GM23338 (cell line): ENCODE results near the gene GPRC5D. TPM values are rescaled to one million over a fixed set of nuclear protein-coding genes. Genes with fewer than 3 reads are reported as not detected.

ENCODE experiments used
- ATAC-seq: fragments of 200-7000 bp; cut with Tn5 transposase; 3 replicates; pipeline ENCODE4 v1.9.1; 2020
- DNase-seq: peaks from one replicate; pipeline ENCODE4 v3.0.0-alpha.2; 2015; ENCODE audit warnings: low spot score
- H2AFZ ChIP-seq: fragments of 200-600 bp; sonication (generic); 2 replicates; pipeline ENCODE4 v1.8.0; 2016; ENCODE audit warnings: antibody characterized with exemption, mild to moderate bottlenecking, moderate library complexity
- H3F3A ChIP-seq: fragments of 200-600 bp; sonication (generic); replicated peaks from 2 replicates; pipeline ENCODE4 v1.8.0; 2017; ENCODE audit warnings: antibody characterized with exemption, mixed run types, low read depth
- H3K27ac ChIP-seq: fragments of 200-600 bp; sonication (generic); 2 replicates; pipeline ENCODE4 v1.6.1; 2016; ENCODE audit warnings: low read depth
- H3K27me3 ChIP-seq: fragments of 200-600 bp; sonication (generic); 2 replicates; pipeline ENCODE4 v1.8.0; 2016; ENCODE audit warnings: mild to moderate bottlenecking, mixed run types, moderate library complexity; ENCODE audit not compliant: insufficient read depth
- H3K36me3 ChIP-seq: fragments of 200-600 bp; sonication (generic); 2 replicates; pipeline ENCODE4 v1.8.0; 2016; ENCODE audit warnings: mild to moderate bottlenecking; ENCODE audit not compliant: insufficient read depth
- H3K4me1 ChIP-seq: fragments of 200-600 bp; sonication (generic); 2 replicates; pipeline ENCODE4 v1.8.0; 2016; ENCODE audit warnings: mild to moderate bottlenecking, moderate library complexity; ENCODE audit not compliant: insufficient read depth
- H3K4me2 ChIP-seq: fragments of 200-600 bp; sonication (generic); 2 replicates; pipeline ENCODE4 v1.7.1; 2017; ENCODE audit warnings: mixed run types
- H3K4me3 ChIP-seq: fragments of 200-600 bp; sonication (generic); 2 replicates; pipeline ENCODE4 v1.6.1; 2016; ENCODE audit warnings: mixed run types
- H3K79me2 ChIP-seq: fragments of 200-600 bp; sonication (generic); replicated peaks from 2 replicates; pipeline ENCODE4 v1.8.0; 2017; ENCODE audit warnings: mild to moderate bottlenecking; ENCODE audit not compliant: insufficient read depth
- H3K9me2 ChIP-seq: fragments of 200-600 bp; sonication (generic); 2 replicates; pipeline ENCODE4 v1.8.0; 2017; ENCODE audit not compliant: insufficient read depth
- H4K20me1 ChIP-seq: fragments of 200-600 bp; sonication (generic); replicated peaks from 2 replicates; pipeline ENCODE4 v1.8.0; 2017; ENCODE audit warnings: mild to moderate bottlenecking; ENCODE audit not compliant: insufficient read depth
- H3K27ac Mint-ChIP-seq: 2 replicates; pipeline ENCODE4 v1.8.0; 2020; ENCODE audit warnings: inconsistent platforms, mild to moderate bottlenecking, moderate library complexity, mixed read lengths
- H3K27me3 Mint-ChIP-seq: 3 replicates; pipeline ENCODE4 v1.8.0; 2022; ENCODE audit warnings: low read depth, mild to moderate bottlenecking, moderate library complexity, mixed read lengths, inconsistent platforms; ENCODE audit not compliant: insufficient read depth, poor library complexity
- H3K36me3 Mint-ChIP-seq: 3 replicates; pipeline ENCODE4 v1.8.0; 2021; ENCODE audit warnings: low read depth, mild to moderate bottlenecking, inconsistent platforms, moderate library complexity, mixed read lengths
- H3K4me1 Mint-ChIP-seq: 3 replicates; pipeline ENCODE4 v1.8.0; 2020; ENCODE audit warnings: mild to moderate bottlenecking, inconsistent platforms, mixed read lengths
- H3K4me3 Mint-ChIP-seq: 3 replicates; pipeline ENCODE4 v1.8.0; 2021; ENCODE audit warnings: moderate library complexity, mild to moderate bottlenecking, inconsistent platforms, mixed read lengths
- H3K9me3 Mint-ChIP-seq: 3 replicates; pipeline ENCODE4 v1.8.0; 2020; ENCODE audit warnings: moderate library complexity, mild to moderate bottlenecking, inconsistent platforms, mixed read lengths
- CREB1 ChIP-seq: fragments of 250-450 bp; sonication (Bioruptor Pico); IDR thresholded peaks from 2 replicates; pipeline ENCODE4 v1.5.0; 2020; ENCODE audit warnings: low read depth, mild to moderate bottlenecking, moderate library complexity
- EZH2 ChIP-seq: fragments of 200-600 bp; sonication (generic); IDR thresholded peaks from one replicate; pipeline ENCODE4 v1.8.0; 2017; ENCODE audit warnings: antibody characterized with exemption, mild to moderate bottlenecking, low read depth; ENCODE audit not compliant: unreplicated experiment
- EZH2phosphoT487 ChIP-seq: fragments of 200-600 bp; sonication (generic); IDR thresholded peaks from one replicate; pipeline ENCODE4 v1.8.1; 2018; ENCODE audit warnings: antibody characterized with exemption; ENCODE audit not compliant: unreplicated experiment
- JUNB ChIP-seq: IDR thresholded peaks from one replicate; pipeline ENCODE4 v1.6.1; 2016; ENCODE audit warnings: antibody characterized with exemption; ENCODE audit not compliant: unreplicated experiment
- NANOG ChIP-seq: IDR thresholded peaks from 2 replicates; pipeline ENCODE4 v1.6.1; 2016; ENCODE audit warnings: antibody characterized with exemption, borderline replicate concordance
- POLR2AphosphoS5 ChIP-seq: IDR thresholded peaks from 2 replicates; pipeline ENCODE4 v1.6.1; 2016; ENCODE audit warnings: antibody characterized with exemption, low read depth
- REST ChIP-seq: IDR thresholded peaks from one replicate; pipeline ENCODE4 v1.6.1; 2018; ENCODE audit warnings: antibody characterized with exemption; ENCODE audit not compliant: unreplicated experiment
- STAT1 ChIP-seq: IDR thresholded peaks from one replicate; pipeline ENCODE4 v1.6.1; 2016; ENCODE audit warnings: antibody characterized with exemption; ENCODE audit not compliant: unreplicated experiment
- ZNF114 ChIP-seq: fragments of 250-450 bp; sonication (Bioruptor Pico); IDR thresholded peaks from 2 replicates; pipeline ENCODE4 v1.5.0; 2020; ENCODE audit warnings: mild to moderate bottlenecking, moderate library complexity
- ZNF331 ChIP-seq: fragments of 250-450 bp; sonication (Bioruptor Pico); IDR thresholded peaks from 2 replicates; pipeline ENCODE4 v1.5.0; 2020; ENCODE audit warnings: low read depth, mild to moderate bottlenecking, moderate library complexity
- ZNF462 ChIP-seq: fragments of 250-450 bp; sonication (Bioruptor Pico); IDR thresholded peaks from 2 replicates; pipeline ENCODE4 v1.5.0; 2020; ENCODE audit warnings: mild to moderate bottlenecking, moderate library complexity
- polyA plus RNA-seq: library from polyadenylated mRNA; unstranded; fragments of >200 nt; fragmentation: Nextera tagmentation; extraction: Ambion mirVana; gene quantifications from 2 replicates; pipeline ENCODE4 v1.2.1, GENCODE V29; 2016
- total RNA-seq: library from RNA; depleted of rRNA; stranded (reverse); fragments of >200 nt; shearing (Covaris generic); gene quantifications from 2 replicates; pipeline ENCODE4 v1.2.3, GENCODE V29; 2014
- TF ChIP-seq, protein P1 (sequence below): IDR thresholded peaks from 2 replicates; pipeline ENCODE4 v1.6.1; 2016; ENCODE audit warnings: antibody characterized with exemption
- TF ChIP-seq, protein P2 (sequence below), 2 experiments: fragments of 200-600 bp in 1 of 2; sonication (generic) in 1 of 2; conservative IDR thresholded peaks; 2 replicates each; pipeline versions ENCODE4 v1.5.1 to v1.6.1; 2016 to 2017; ENCODE audit warnings: antibody characterized with exemption in 2 of 2, low read depth in 2 of 2, mild to moderate bottlenecking in 2 of 2, moderate library complexity in 1 of 2

GPRC5D gene
- total and polyA plus RNA-seq, 2 experiments from 2014 or later = not detected

DNA sequence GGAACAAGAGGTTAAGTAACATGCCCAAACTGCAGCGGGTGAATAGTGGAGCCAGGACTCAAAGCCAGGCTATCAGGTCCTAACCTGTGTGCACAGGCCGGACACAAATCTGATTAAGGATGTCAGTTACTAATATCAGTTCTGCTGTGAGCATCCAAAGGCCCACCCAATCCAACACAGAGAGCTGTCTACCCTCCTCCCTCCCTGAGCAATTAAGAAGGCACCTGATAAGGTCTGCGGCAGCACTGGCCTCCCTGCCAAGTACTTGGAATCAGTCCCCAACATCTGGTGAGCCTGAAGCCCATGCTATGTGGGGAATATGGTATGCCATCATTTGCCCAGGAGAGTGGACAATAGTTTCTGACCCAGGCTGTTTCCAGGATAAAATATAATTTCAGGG, 44.2 kb upstream of the GPRC5D start (continued):
- no peak for TF ChIP-seq POLR2AphosphoS5

- no peak for DNase-seq
- H3K9me2 ChIP-seq = no peaks in the 10 kb centered on the region
- Mint-ChIP-seq H3K36me3 (peaks cover 8% of the 10 kb centered on the region; the same call in 2 of the 3 replicates), H3K4me3 (no peak overlapping the region), H3K27ac (no peak overlapping the region), H3K4me1 (peaks cover 52% of the 10 kb centered on the region), H3K9me3 (no peaks in the 10 kb centered on the region), H3K27me3 (peaks cover 8% of the 10 kb centered on the region)
- peaks cover 39% of the 10 kb centered on the region for H3K4me1 ChIP-seq
- TF ChIP-seq CREB1 (CRISPR knock-in tag) (no peak), REST (no peak), EZH2phosphoT487 (no peak), STAT1 (no peak), NANOG (no peak), ZNF462 (CRISPR knock-in tag) (no peak), ZNF331 (no peak), JUNB (no peak), POLR2AphosphoS5 (no peak), ZNF114 (CRISPR knock-in tag) (no peak), EZH2 (no peak)
- TF ChIP-seq, protein P1, sequence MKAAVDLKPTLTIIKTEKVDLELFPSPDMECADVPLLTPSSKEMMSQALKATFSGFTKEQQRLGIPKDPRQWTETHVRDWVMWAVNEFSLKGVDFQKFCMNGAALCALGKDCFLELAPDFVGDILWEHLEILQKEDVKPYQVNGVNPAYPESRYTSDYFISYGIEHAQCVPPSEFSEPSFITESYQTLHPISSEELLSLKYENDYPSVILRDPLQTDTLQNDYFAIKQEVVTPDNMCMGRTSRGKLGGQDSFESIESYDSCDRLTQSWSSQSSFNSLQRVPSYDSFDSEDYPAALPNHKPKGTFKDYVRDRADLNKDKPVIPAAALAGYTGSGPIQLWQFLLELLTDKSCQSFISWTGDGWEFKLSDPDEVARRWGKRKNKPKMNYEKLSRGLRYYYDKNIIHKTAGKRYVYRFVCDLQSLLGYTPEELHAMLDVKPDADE = no peak
- TF ChIP-seq, protein P2, sequence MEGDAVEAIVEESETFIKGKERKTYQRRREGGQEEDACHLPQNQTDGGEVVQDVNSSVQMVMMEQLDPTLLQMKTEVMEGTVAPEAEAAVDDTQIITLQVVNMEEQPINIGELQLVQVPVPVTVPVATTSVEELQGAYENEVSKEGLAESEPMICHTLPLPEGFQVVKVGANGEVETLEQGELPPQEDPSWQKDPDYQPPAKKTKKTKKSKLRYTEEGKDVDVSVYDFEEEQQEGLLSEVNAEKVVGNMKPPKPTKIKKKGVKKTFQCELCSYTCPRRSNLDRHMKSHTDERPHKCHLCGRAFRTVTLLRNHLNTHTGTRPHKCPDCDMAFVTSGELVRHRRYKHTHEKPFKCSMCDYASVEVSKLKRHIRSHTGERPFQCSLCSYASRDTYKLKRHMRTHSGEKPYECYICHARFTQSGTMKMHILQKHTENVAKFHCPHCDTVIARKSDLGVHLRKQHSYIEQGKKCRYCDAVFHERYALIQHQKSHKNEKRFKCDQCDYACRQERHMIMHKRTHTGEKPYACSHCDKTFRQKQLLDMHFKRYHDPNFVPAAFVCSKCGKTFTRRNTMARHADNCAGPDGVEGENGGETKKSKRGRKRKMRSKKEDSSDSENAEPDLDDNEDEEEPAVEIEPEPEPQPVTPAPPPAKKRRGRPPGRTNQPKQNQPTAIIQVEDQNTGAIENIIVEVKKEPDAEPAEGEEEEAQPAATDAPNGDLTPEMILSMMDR (conservative IDR thresholded peaks at IDR 0.05; ENCODE audit: low read depth in 2 of 2) = no peak
- H3F3A ChIP-seq = no peaks in the 10 kb centered on the region
- no peak for ATAC-seq
- no peaks in the 10 kb centered on the region; the same call in 1 of the 2 replicates for H3K27me3 ChIP-seq
- H3K27ac ChIP-seq = no peak overlapping the region
- peaks cover 3% of the 10 kb centered on the region; the same call in 1 of the 2 replicates for H4K20me1 ChIP-seq
- no peaks in the 10 kb centered on the region for H3K36me3 ChIP-seq
- no peak overlapping the region for H3K4me2 ChIP-seq
- H3K4me3 ChIP-seq = no peak overlapping the region
- peaks cover 29% of the 10 kb centered on the region for H3K79me2 ChIP-seq
- no peak overlapping the region for H2AFZ ChIP-seq
Measured at GRCh38 chr12:12995088-12995487, 43.1 kb upstream of the GPRC5D start.
